ENCODE measurements around the gene HTR3A.
"Not testable (repeated sequence)": the region's sequence is repeated elsewhere in the genome, so short reads cannot be mapped to it uniquely, and the experiment has no call there.

Gene HTR3A

GRCh38 chr11:113974741-113975470, at the start of gene HTR3A:
HTR3A (plus strand) TSS chr11:113975108; CDS start chr11:113975326, 218 bp downstream.
- in situ Hi-C loops (cut with HindIII; ENCODE audit: low pct_ligation_motif_present, low pct_unique_long_range_greater_than_20kb, low sequenced_read_pairs): no loop called here
- no peak for DNase-seq

GRCh38 chr11:113926273-113927197, 48.4 kb upstream of the HTR3A start:
- DNase-seq: no peak
- in situ Hi-C loops (cut with HindIII; ENCODE audit: low pct_ligation_motif_present, low pct_unique_long_range_greater_than_20kb, low sequenced_read_pairs): no loop called here

- no peak for DNase-seq
- in situ Hi-C loops (cut with HindIII; ENCODE audit: low pct_ligation_motif_present, low pct_unique_long_range_greater_than_20kb, low sequenced_read_pairs): no loop called here
These were observed 46.6 kb upstream of the HTR3A start for GRCh38 chr11:113928311-113928710.

GRCh38 chr11:113932788-113933187, 42.1 kb upstream of the HTR3A start:
- no peak for DNase-seq
- in situ Hi-C loops (cut with HindIII; ENCODE audit: low pct_ligation_motif_present, low pct_unique_long_range_greater_than_20kb, low sequenced_read_pairs): no loop called here

- in situ Hi-C loops (cut with HindIII; ENCODE audit: low pct_ligation_motif_present, low pct_unique_long_range_greater_than_20kb, low sequenced_read_pairs); DNase-seq: not testable (repeated sequence)
These were observed 40.7 kb upstream of the HTR3A start for GRCh38 chr11:113934193-113934592.

GRCh38 chr11:113934761-113935160, 40.1 kb upstream of the HTR3A start:
- no peak for DNase-seq
- in situ Hi-C loops (cut with HindIII; ENCODE audit: low pct_ligation_motif_present, low pct_unique_long_range_greater_than_20kb, low sequenced_read_pairs): no loop called here

- in situ Hi-C loops (cut with HindIII; ENCODE audit: low pct_ligation_motif_present, low pct_unique_long_range_greater_than_20kb, low sequenced_read_pairs): no loop called here
These were observed 39.0 kb upstream of the HTR3A start for GRCh38 chr11:113935858-113936257.

GRCh38 chr11:113937918-113938317, 37.0 kb upstream of the HTR3A start:
- in situ Hi-C loops (cut with HindIII; ENCODE audit: low pct_ligation_motif_present, low pct_unique_long_range_greater_than_20kb, low sequenced_read_pairs): no loop called here
- DNase-seq: no peak

More at GRCh38 chr11:113935858-113936257, 39.0 kb upstream of the HTR3A start:
- DNase-seq: no peak

GRCh38 chr11:113942256-113942655, 32.7 kb upstream of the HTR3A start:
- in situ Hi-C loops (cut with HindIII; ENCODE audit: low pct_ligation_motif_present, low pct_unique_long_range_greater_than_20kb, low sequenced_read_pairs): no loop called here
- DNase-seq: no peak

GRCh38 chr11:113946162-113946561, 28.7 kb upstream of the HTR3A start:
- in situ Hi-C loops (cut with HindIII; ENCODE audit: low pct_ligation_motif_present, low pct_unique_long_range_greater_than_20kb, low sequenced_read_pairs); DNase-seq: not testable (repeated sequence)

GRCh38 chr11:113947994-113948393, 26.9 kb upstream of the HTR3A start:
- no peak for DNase-seq
- in situ Hi-C loops (cut with HindIII; ENCODE audit: low pct_ligation_motif_present, low pct_unique_long_range_greater_than_20kb, low sequenced_read_pairs): no loop called here

GRCh38 chr11:113949891-113950290, 25.0 kb upstream of the HTR3A start:
- no peak for DNase-seq
- in situ Hi-C loops (cut with HindIII; ENCODE audit: low pct_ligation_motif_present, low pct_unique_long_range_greater_than_20kb, low sequenced_read_pairs): no loop called here

- in situ Hi-C loops (cut with HindIII; ENCODE audit: low pct_ligation_motif_present, low pct_unique_long_range_greater_than_20kb, low sequenced_read_pairs): no loop called here
- no peak for DNase-seq
These were observed 23.4 kb upstream of the HTR3A start for GRCh38 chr11:113951537-113951936.

GRCh38 chr11:113952070-113952469, 22.8 kb upstream of the HTR3A start:
- in situ Hi-C loops (cut with HindIII; ENCODE audit: low pct_ligation_motif_present, low pct_unique_long_range_greater_than_20kb, low sequenced_read_pairs): no loop called here
- DNase-seq: no peak

- no peak for DNase-seq
- in situ Hi-C loops (cut with HindIII; ENCODE audit: low pct_ligation_motif_present, low pct_unique_long_range_greater_than_20kb, low sequenced_read_pairs): no loop called here
These were observed 22.3 kb upstream of the HTR3A start for GRCh38 chr11:113952588-113952987.

- no peak for DNase-seq
- in situ Hi-C loops (cut with HindIII; ENCODE audit: low pct_ligation_motif_present, low pct_unique_long_range_greater_than_20kb, low sequenced_read_pairs): no loop called here
These were observed 20.7 kb upstream of the HTR3A start for GRCh38 chr11:113954235-113954634.

- in situ Hi-C loops (cut with HindIII; ENCODE audit: low pct_ligation_motif_present, low pct_unique_long_range_greater_than_20kb, low sequenced_read_pairs): no loop called here
- no peak for DNase-seq
These were observed 17.9 kb upstream of the HTR3A start for GRCh38 chr11:113956986-113957385.

GRCh38 chr11:113960702-113961330, 14.1 kb upstream of the HTR3A start:
- in situ Hi-C loops (cut with HindIII; ENCODE audit: low pct_ligation_motif_present, low pct_unique_long_range_greater_than_20kb, low sequenced_read_pairs): no loop called here
- no peak for DNase-seq

- in situ Hi-C loops (cut with HindIII; ENCODE audit: low pct_ligation_motif_present, low pct_unique_long_range_greater_than_20kb, low sequenced_read_pairs): no loop called here
- no peak for DNase-seq
These were observed 7.5 kb upstream of the HTR3A start for GRCh38 chr11:113967361-113967760.
